MM.1S (cell line): ENCODE measurements around the gene CDON.

Experiments
- DNase-seq: peaks from one replicate; pipeline ENCODE4 v3.0.0-alpha.2; 2015
- H2AFZ ChIP-seq: fragments of 300-600 bp; sonication (generic); 2 replicates; pipeline ENCODE4 v1.6.0; 2016; ENCODE audit warnings: antibody characterized with exemption, low read length
- H3F3A ChIP-seq: fragments of 300-600 bp; sonication (generic); 2 replicates; pipeline ENCODE4 v1.6.1; 2016; ENCODE audit warnings: mild to moderate bottlenecking, antibody characterized with exemption, low read length, moderate library complexity, mixed read lengths; ENCODE audit not compliant: insufficient read depth
- H3K27ac ChIP-seq: fragments of 300-600 bp; sonication (generic); 2 replicates; pipeline ENCODE4 v1.5.1; 2016; ENCODE audit warnings: mild to moderate bottlenecking, low read length
- H3K27me3 ChIP-seq: fragments of 300-600 bp; sonication (generic); replicated peaks from 2 replicates; pipeline ENCODE4 v1.6.0; 2016; ENCODE audit warnings: low read length; ENCODE audit not compliant: insufficient read depth
- H3K36me3 ChIP-seq: fragments of 300-600 bp; sonication (generic); replicated peaks from 2 replicates; pipeline ENCODE4 v1.6.1; 2016; ENCODE audit warnings: mild to moderate bottlenecking, low read length, mixed read lengths; ENCODE audit not compliant: insufficient read depth
- H3K4me1 ChIP-seq: fragments of 300-600 bp; sonication (generic); 2 replicates; pipeline ENCODE4 v1.6.1; 2016; ENCODE audit warnings: low read length, mixed read lengths
- H3K4me2 ChIP-seq: fragments of 300-600 bp; sonication (generic); 2 replicates; pipeline ENCODE4 v1.6.0; 2016; ENCODE audit warnings: low read depth, low read length
- H3K4me3 ChIP-seq: fragments of 300-600 bp; sonication (generic); 2 replicates; pipeline ENCODE4 v1.5.1; 2016; ENCODE audit warnings: low read length, mixed read lengths
- H3K79me2 ChIP-seq: fragments of 300-600 bp; sonication (generic); 2 replicates; pipeline ENCODE4 v1.6.1; 2016; ENCODE audit warnings: mixed run types, low read length, mixed read lengths
- H3K9ac ChIP-seq: fragments of 300-600 bp; sonication (generic); 2 replicates; pipeline ENCODE4 v1.6.1; 2016; ENCODE audit warnings: low read length, mixed read lengths
- H3K9me2 ChIP-seq: fragments of 300-600 bp; sonication (generic); replicated peaks from 2 replicates; pipeline ENCODE4 v1.6.1; 2016; ENCODE audit warnings: mild to moderate bottlenecking, low read length, mixed read lengths; ENCODE audit not compliant: insufficient read depth
- H3K9me3 ChIP-seq: fragments of 300-600 bp; sonication (generic); replicated peaks from 2 replicates; pipeline ENCODE4 v1.6.1; 2016; ENCODE audit warnings: mild to moderate bottlenecking, low read length, mixed read lengths; ENCODE audit not compliant: insufficient read depth
- H4K20me1 ChIP-seq: fragments of 300-600 bp; sonication (generic); 2 replicates; pipeline ENCODE4 v1.6.1; 2016; ENCODE audit warnings: mild to moderate bottlenecking, low read length, moderate library complexity, mixed read lengths; ENCODE audit not compliant: insufficient read depth
- CTCF ChIP-seq: fragments of 300-600 bp; sonication (generic); IDR thresholded peaks from 2 replicates; pipeline ENCODE4 v1.5.1; 2016; ENCODE audit warnings: antibody characterized with exemption, low read length, mixed read lengths
- EZH2 ChIP-seq: fragments of 300-600 bp; sonication (generic); optimal IDR thresholded peaks from 2 replicates; pipeline ENCODE3; 2017; ENCODE audit warnings: low read depth, mild to moderate bottlenecking, antibody characterized with exemption, low read length, mixed read lengths
- EZH2phosphoT487 ChIP-seq: fragments of 300-600 bp; sonication (generic); IDR thresholded peaks from 2 replicates; pipeline ENCODE4 v1.6.1; 2018; ENCODE audit warnings: antibody characterized with exemption, low read length

Gene CDON

GRCh38 chr11:125982348-125982730 is 80.3 kb downstream of the CDON start:
- peak; percentile 72 for DNase-seq
- H3K27ac ChIP-seq, result peak overlapping the region; percentile 84
- no peaks in the 10 kb centered on the region for H3K27me3 ChIP-seq
- peaks cover 31% of the 10 kb centered on the region for H3K4me1 ChIP-seq
- H2AFZ ChIP-seq, result 0 out of 2 replicates have a peak overlapping the region, but pooled peaks have one; percentile 11
- peak overlapping the region; percentile 32 for H3K9ac ChIP-seq
- peaks cover 24% of the 10 kb centered on the region for H3F3A ChIP-seq
- no peak overlapping the region; the same call in 1 of the 2 replicates for H3K4me3 ChIP-seq
- H3K9me3 ChIP-seq, result no peaks in the 10 kb centered on the region
- no peaks in the 10 kb centered on the region for H3K79me2 ChIP-seq
- H3K36me3 ChIP-seq, result peaks cover 4% of the 10 kb centered on the region; the same call in 1 of the 2 replicates
- no peak for TF ChIP-seq EZH2phosphoT487
- TF ChIP-seq EZH2, result no peak
- no peak for TF ChIP-seq CTCF
- H4K20me1 ChIP-seq, result no peaks in the 10 kb centered on the region
- H3K4me2 ChIP-seq, result peak overlapping the region; percentile 40; the same call in 1 of the 2 replicates
- no peaks in the 10 kb centered on the region for H3K9me2 ChIP-seq

GRCh38 chr11:125980436-125980835 is 82.2 kb downstream of the CDON start:
- H3K36me3 ChIP-seq, result peaks cover 4% of the 10 kb centered on the region; the same call in 1 of the 2 replicates

GRCh38 chr11:125979511-125979910 is 83.2 kb downstream of the CDON start:
- Histone ChIP-seq H3K36me3 (peaks cover 4% of the 10 kb centered on the region; the same call in 1 of the 2 replicates), H4K20me1 (no peaks in the 10 kb centered on the region), H3K4me2 (no peak overlapping the region), H2AFZ (no peak overlapping the region), H3K4me1 (peaks cover 31% of the 10 kb centered on the region), H3K9me3 (no peaks in the 10 kb centered on the region), H3K27me3 (no peaks in the 10 kb centered on the region), H3K79me2 (no peaks in the 10 kb centered on the region), H3K4me3 (no peak overlapping the region), H3K9ac (no peak overlapping the region), H3F3A (peaks cover 24% of the 10 kb centered on the region), H3K9me2 (no peaks in the 10 kb centered on the region), H3K27ac (no peak overlapping the region)
- DNase-seq, result no peak
- TF ChIP-seq EZH2phosphoT487, result no peak
- no peak for TF ChIP-seq CTCF
- no peak for TF ChIP-seq EZH2

More at GRCh38 chr11:125980436-125980835, 82.2 kb downstream of the CDON start:
- H3K9me2 ChIP-seq, result no peaks in the 10 kb centered on the region
- H3K27me3 ChIP-seq, result no peaks in the 10 kb centered on the region
- H3K27ac ChIP-seq, result peak overlapping the region; percentile 84; the same call in 1 of the 2 replicates
- TF ChIP-seq EZH2 (no peak), CTCF (no peak), EZH2phosphoT487 (no peak)
- H3K9me3 ChIP-seq, result no peaks in the 10 kb centered on the region
- no peak overlapping the region for H3K4me3 ChIP-seq
- H3K79me2 ChIP-seq, result no peaks in the 10 kb centered on the region
- no peak overlapping the region for H2AFZ ChIP-seq
- H3F3A ChIP-seq, result peaks cover 24% of the 10 kb centered on the region
- H4K20me1 ChIP-seq, result no peaks in the 10 kb centered on the region
- H3K4me1 ChIP-seq, result peaks cover 31% of the 10 kb centered on the region
- no peak overlapping the region for H3K4me2 ChIP-seq
- H3K9ac ChIP-seq, result no peak overlapping the region
- no peak for DNase-seq
